HEK293 (cell line): Measurements from ENCODE around the gene RPL14.

Experiments used
- CTCF ChIA-PET: fragments of 350-600 bp; formaldehyde crosslinking; extraction: SDS; loops from one replicate; lab custom pipeline; 2021; ENCODE audit warnings: antibody characterized with exemption; lab: Yijun Ruan, JAX
- POLR2A ChIA-PET: fragments of 300-600 bp; formaldehyde crosslinking; extraction: SDS; loops from one replicate; lab custom pipeline; 2020; ENCODE audit warnings: antibody characterized with exemption, inconsistent platforms; lab: Yijun Ruan, JAX
- H3K27ac ChIP-seq: fragments of 200-500 bp; sonication (Bioruptor generic); 2 replicates; pipeline ENCODE4 v1.5.1; 2014; ENCODE audit warnings: low read depth, low read length, control low read depth, inconsistent platforms; ENCODE audit errors: extremely low read depth
- H3K36me3 ChIP-seq, 2 experiments: fragments of 200-500 bp in 1 of 2; sonication (Bioruptor generic) in 1 of 2; 1 replicate in 1 of 2; 2 replicates in 1 of 2; pipeline ENCODE4 v1.5.1; 2014 to 2017; ENCODE audit warnings: inconsistent platforms in 2 of 2, low read length in 2 of 2; ENCODE audit not compliant: control insufficient read depth in 2 of 2, insufficient read depth in 1 of 2
- H3K4me1 ChIP-seq: fragments of 200-500 bp; sonication (Bioruptor generic); 2 replicates; pipeline ENCODE4 v1.5.1; 2014; ENCODE audit warnings: mild to moderate bottlenecking, low read length, inconsistent platforms; ENCODE audit not compliant: control insufficient read depth, insufficient read depth
- H3K4me3 ChIP-seq: 2 replicates; pipeline ENCODE4 v1.5.1; 2011; ENCODE audit warnings: low read depth, mild to moderate bottlenecking, control low read depth, low read length, moderate library complexity
- H3K9me3 ChIP-seq: fragments of 200-500 bp; sonication (Bioruptor generic); 2 replicates; pipeline ENCODE4 v1.5.1; 2014; ENCODE audit warnings: low read depth, low read length, inconsistent platforms; ENCODE audit not compliant: control insufficient read depth, insufficient read depth
- KLF1 ChIP-seq: fragments of 450-650 bp; formaldehyde crosslinking; IDR thresholded peaks from 2 replicates; pipeline ENCODE4 v1.5.1; 2016; ENCODE audit warnings: missing biosample characterization, missing genetic modification characterization
- RBAK ChIP-seq: fragments of 450-650 bp; formaldehyde crosslinking; IDR thresholded peaks from 2 replicates; pipeline ENCODE4 v1.5.1; 2016; ENCODE audit warnings: missing biosample characterization, missing genetic modification characterization
- SALL2 ChIP-seq: fragments of 450-650 bp; formaldehyde crosslinking; IDR thresholded peaks from 2 replicates; pipeline ENCODE4 v1.5.0; 2017; ENCODE audit warnings: missing biosample characterization, mild to moderate bottlenecking, missing genetic modification characterization, borderline replicate concordance
- SETDB1 ChIP-seq: IDR thresholded peaks from one replicate; pipeline ENCODE4 v1.6.1; 2017; ENCODE audit warnings: mild to moderate bottlenecking, low read length, moderate library complexity, mixed read lengths; ENCODE audit not compliant: insufficient read length
- SP3 ChIP-seq: fragments of 450-650 bp; formaldehyde crosslinking; IDR thresholded peaks from 2 replicates; pipeline ENCODE4 v1.5.1; 2016; ENCODE audit warnings: missing biosample characterization, missing genetic modification characterization
- ZNF146 ChIP-seq: fragments of 450-650 bp; formaldehyde crosslinking; IDR thresholded peaks from 2 replicates; pipeline ENCODE4 v1.5.1; 2016; ENCODE audit warnings: missing biosample characterization, missing genetic modification characterization
- ZNF2 ChIP-seq: fragments of 450-650 bp; formaldehyde crosslinking; IDR thresholded peaks from 2 replicates; pipeline ENCODE4 v1.5.1; 2016; ENCODE audit warnings: missing biosample characterization, missing genetic modification characterization
- ZNF211 ChIP-seq: fragments of 450-650 bp; formaldehyde crosslinking; IDR thresholded peaks from 2 replicates; pipeline ENCODE4 v1.5.1; 2016; ENCODE audit warnings: low read depth, missing biosample characterization, missing genetic modification characterization
- ZNF221 ChIP-seq: fragments of 450-650 bp; formaldehyde crosslinking; IDR thresholded peaks from 2 replicates; pipeline ENCODE4 v1.5.1; 2017; ENCODE audit warnings: missing biosample characterization, missing genetic modification characterization, borderline replicate concordance
- ZNF23 ChIP-seq: fragments of 450-650 bp; formaldehyde crosslinking; IDR thresholded peaks from 2 replicates; pipeline ENCODE4 v1.5.1; 2016; ENCODE audit warnings: missing biosample characterization, missing genetic modification characterization, borderline replicate concordance
- ZNF24 ChIP-seq: fragments of 450-650 bp; formaldehyde crosslinking; IDR thresholded peaks from 2 replicates; pipeline ENCODE4 v1.5.1; 2016; ENCODE audit warnings: missing biosample characterization, missing genetic modification characterization
- ZNF266 ChIP-seq: fragments of 450-650 bp; formaldehyde crosslinking; IDR thresholded peaks from 2 replicates; pipeline ENCODE4 v1.5.1; 2016; ENCODE audit warnings: missing biosample characterization, missing genetic modification characterization, low read depth
- ZNF571 ChIP-seq: fragments of 450-650 bp; formaldehyde crosslinking; IDR thresholded peaks from 2 replicates; pipeline ENCODE4 v1.5.0; 2017; ENCODE audit warnings: missing biosample characterization, missing genetic modification characterization
- ZNF610 ChIP-seq: fragments of 450-650 bp; formaldehyde crosslinking; IDR thresholded peaks from 2 replicates; pipeline ENCODE4 v1.5.1; 2016; ENCODE audit warnings: missing biosample characterization, missing genetic modification characterization, borderline replicate concordance
- ZNF623 ChIP-seq: fragments of 450-650 bp; formaldehyde crosslinking; IDR thresholded peaks from 2 replicates; pipeline ENCODE4 v1.5.1; 2016; ENCODE audit warnings: missing biosample characterization, missing genetic modification characterization
- ZNF692 ChIP-seq: fragments of 450-650 bp; formaldehyde crosslinking; IDR thresholded peaks from 2 replicates; pipeline ENCODE4 v1.5.1; 2016; ENCODE audit warnings: missing biosample characterization, missing genetic modification characterization
- ZNF707 ChIP-seq: fragments of 450-650 bp; formaldehyde crosslinking; IDR thresholded peaks from 2 replicates; pipeline ENCODE4 v1.5.1; 2016; ENCODE audit warnings: missing biosample characterization, missing genetic modification characterization
- ZSCAN30 ChIP-seq: fragments of 450-650 bp; IDR thresholded peaks from 2 replicates; pipeline ENCODE4 v1.5.1; 2018; ENCODE audit warnings: missing biosample characterization, mild to moderate bottlenecking, missing genetic modification characterization, moderate library complexity
- TF ChIP-seq, protein P1 (sequence below): fragments of 450-650 bp; formaldehyde crosslinking; IDR thresholded peaks from 2 replicates; pipeline ENCODE4 v1.5.1; 2016; ENCODE audit warnings: missing biosample characterization, missing genetic modification characterization
- TF ChIP-seq, protein P2 (sequence below): fragments of 450-650 bp; formaldehyde crosslinking; IDR thresholded peaks from 2 replicates; pipeline ENCODE4 v1.5.1; 2016; ENCODE audit warnings: missing biosample characterization, missing genetic modification characterization
- TF ChIP-seq, protein P3 (sequence below): fragments of 450-650 bp; formaldehyde crosslinking; IDR thresholded peaks from 2 replicates; pipeline ENCODE4 v1.5.1; 2017; ENCODE audit warnings: missing biosample characterization, missing genetic modification characterization

Gene RPL14

DNA sequence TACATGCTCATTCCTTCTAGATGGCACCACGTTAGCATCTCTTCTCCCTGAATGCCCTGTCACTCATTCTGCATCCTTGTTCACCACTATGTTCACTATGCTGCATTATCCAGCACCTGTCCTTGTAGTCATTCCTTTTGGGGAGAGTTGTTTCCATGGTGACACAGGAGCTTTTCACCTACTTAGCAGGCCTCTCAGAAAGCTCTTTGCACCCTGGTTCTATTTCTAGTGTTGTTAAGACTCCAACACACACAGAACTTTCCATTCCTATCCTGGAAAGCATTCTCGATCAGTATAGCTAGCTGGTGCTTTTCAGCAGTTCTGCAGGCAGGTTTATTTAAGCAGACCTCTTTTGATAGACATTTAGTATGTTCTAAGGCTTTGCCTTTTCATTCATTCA, 6.7 kb upstream of the RPL14 start (continued):
- no peak for TF ChIP-seq ZNF266

- Histone ChIP-seq H3K4me1 (no peaks in the 10 kb centered on the region), H3K27ac (no peak overlapping the region), H3K9me3 (no peaks in the 10 kb centered on the region), H3K36me3 (peaks cover 0 to 3% of the 10 kb centered on the region in 2 experiments; a peak in 1 of 3 replicates)
- ChIA-PET POLR2A (interaction anchor here (1.8 kb wide), 1 partner anchor 73 kb away, joined by 6 read pairs; the partner anchor contains the start of gene ZNF621), CTCF (interaction anchor here (0.6 kb wide), 1 partner anchor 143 kb away, joined by 4 read pairs; no protein-coding TSS in a partner anchor)
- TF ChIP-seq ZNF23 (no peak), ZNF571 (no peak), ZNF692 (tag by site-specific recombination) (no peak), ZNF610 (tag by site-specific recombination) (no peak), SETDB1 (no peak), ZNF707 (tag by site-specific recombination) (no peak), ZNF2 (tag by site-specific recombination) (no peak), SP3 (tag by site-specific recombination) (no peak), KLF1 (no peak), ZSCAN30 (tag by site-specific recombination) (no peak), ZNF211 (tag by site-specific recombination) (no peak), ZNF221 (tag by site-specific recombination) (no peak), ZNF623 (tag by site-specific recombination) (no peak), ZNF24 (tag by site-specific recombination) (no peak), SALL2 (no peak), ZNF146 (tag by site-specific recombination) (no peak), RBAK (no peak)
- TF ChIP-seq, protein P1, sequence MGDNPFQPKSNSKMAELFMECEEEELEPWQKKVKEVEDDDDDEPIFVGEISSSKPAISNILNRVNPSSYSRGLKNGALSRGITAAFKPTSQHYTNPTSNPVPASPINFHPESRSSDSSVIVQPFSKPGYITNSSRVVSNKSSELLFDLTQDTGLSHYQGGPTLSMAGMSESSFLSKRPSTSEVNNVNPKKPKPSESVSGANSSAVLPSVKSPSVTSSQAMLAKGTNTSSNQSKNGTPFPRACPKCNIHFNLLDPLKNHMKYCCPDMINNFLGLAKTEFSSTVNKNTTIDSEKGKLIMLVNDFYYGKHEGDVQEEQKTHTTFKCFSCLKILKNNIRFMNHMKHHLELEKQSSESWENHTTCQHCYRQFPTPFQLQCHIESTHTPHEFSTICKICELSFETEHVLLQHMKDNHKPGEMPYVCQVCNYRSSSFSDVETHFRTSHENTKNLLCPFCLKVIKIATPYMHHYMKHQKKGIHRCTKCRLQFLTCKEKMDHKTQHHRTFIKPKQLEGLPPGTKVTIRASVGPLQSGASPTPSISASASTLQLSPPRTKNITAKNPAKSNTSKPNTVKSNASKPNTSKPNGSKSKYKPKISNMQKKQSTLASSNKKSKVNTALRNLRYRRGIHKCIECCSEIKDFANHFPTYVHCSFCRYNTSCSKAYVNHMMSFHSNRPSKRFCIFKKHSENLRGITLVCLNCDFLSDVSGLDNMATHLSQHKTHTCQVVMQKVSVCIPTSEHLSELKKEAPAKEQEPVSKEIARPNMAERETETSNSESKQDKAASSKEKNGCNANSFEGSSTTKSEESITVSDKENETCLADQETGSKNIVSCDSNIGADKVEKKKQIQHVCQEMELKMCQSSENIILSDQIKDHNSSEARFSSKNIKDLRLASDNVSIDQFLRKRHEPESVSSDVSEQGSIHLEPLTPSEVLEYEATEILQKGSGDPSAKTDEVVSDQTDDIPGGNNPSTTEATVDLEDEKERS: no peak
- TF ChIP-seq, protein P2, sequence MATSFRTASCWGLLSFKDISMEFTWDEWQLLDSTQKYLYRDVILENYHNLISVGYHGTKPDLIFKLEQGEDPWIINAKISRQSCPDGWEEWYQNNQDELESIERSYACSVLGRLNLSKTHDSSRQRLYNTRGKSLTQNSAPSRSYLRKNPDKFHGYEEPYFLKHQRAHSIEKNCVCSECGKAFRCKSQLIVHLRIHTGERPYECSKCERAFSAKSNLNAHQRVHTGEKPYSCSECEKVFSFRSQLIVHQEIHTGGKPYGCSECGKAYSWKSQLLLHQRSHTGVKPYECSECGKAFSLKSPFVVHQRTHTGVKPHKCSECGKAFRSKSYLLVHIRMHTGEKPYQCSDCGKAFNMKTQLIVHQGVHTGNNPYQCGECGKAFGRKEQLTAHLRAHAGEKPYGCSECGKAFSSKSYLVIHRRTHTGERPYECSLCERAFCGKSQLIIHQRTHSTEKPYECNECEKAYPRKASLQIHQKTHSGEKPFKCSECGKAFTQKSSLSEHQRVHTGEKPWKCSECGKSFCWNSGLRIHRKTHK (tag by site-specific recombination): no peak
- TF ChIP-seq, protein P3, sequence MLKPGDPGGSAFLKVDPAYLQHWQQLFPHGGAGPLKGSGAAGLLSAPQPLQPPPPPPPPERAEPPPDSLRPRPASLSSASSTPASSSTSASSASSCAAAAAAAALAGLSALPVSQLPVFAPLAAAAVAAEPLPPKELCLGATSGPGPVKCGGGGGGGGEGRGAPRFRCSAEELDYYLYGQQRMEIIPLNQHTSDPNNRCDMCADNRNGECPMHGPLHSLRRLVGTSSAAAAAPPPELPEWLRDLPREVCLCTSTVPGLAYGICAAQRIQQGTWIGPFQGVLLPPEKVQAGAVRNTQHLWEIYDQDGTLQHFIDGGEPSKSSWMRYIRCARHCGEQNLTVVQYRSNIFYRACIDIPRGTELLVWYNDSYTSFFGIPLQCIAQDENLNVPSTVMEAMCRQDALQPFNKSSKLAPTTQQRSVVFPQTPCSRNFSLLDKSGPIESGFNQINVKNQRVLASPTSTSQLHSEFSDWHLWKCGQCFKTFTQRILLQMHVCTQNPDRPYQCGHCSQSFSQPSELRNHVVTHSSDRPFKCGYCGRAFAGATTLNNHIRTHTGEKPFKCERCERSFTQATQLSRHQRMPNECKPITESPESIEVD (tag by site-specific recombination): no peak
- TF ChIP-seq, all 188 proteins: peak for 0
- H3K4me3 ChIP-seq: no peak overlapping the region
These were observed 5.6 kb upstream of the RPL14 start for GRCh38 chr3:40451551-40451950.
